Measurements from ENCODE around the gene KHDC4. TPM values are rescaled to one million over a fixed set of nuclear protein-coding genes. Genes with fewer than 3 reads are reported as not detected.

KHDC4 gene
- total and polyA plus RNA-seq, 9 of the 15 experiments (the other 6 are each of a cell fraction or from before 2014, with no cell fraction given) = 12.1 to 185 (median 65.6) TPM

- TF ChIP-seq GTF3C2 (IDR thresholded peaks at IDR 0.05; ENCODE audit: borderline replicate concordance, extremely low read depth, insufficient read length) (no peak), ZNF592 (IDR thresholded peaks at IDR 0.05) (peak; percentile 9; the same call in 1 of the 2 replicates), ZNF12 (CRISPR knock-in tag; IDR thresholded peaks at IDR 0.05) (no peak), HES1 (IDR thresholded peaks at IDR 0.05; ENCODE audit: low read depth) (no peak), CCAR2 (IDR thresholded peaks at IDR 0.05; ENCODE audit: low read depth, low read length) (no peak), ZNF3 (CRISPR knock-in tag; IDR thresholded peaks at IDR 0.05) (no peak), GTF2F1 (IDR thresholded peaks at IDR 0.05; ENCODE audit: low read depth, low read length) (no peak), TCF15 (CRISPR knock-in tag; IDR thresholded peaks at IDR 0.05) (0 out of 2 replicates have a peak, but pooled peaks have one; percentile 40), ZFPM2 (CRISPR knock-in tag; IDR thresholded peaks at IDR 0.05) (no peak), LEF1 (IDR thresholded peaks at IDR 0.05) (no peak), TRIM25 (IDR thresholded peaks at IDR 0.05; ENCODE audit: borderline replicate concordance) (no peak), KAT2B (IDR thresholded peaks at IDR 0.05; ENCODE audit: low read depth, low read length) (no peak)
- TF ChIP-seq, protein P1, sequence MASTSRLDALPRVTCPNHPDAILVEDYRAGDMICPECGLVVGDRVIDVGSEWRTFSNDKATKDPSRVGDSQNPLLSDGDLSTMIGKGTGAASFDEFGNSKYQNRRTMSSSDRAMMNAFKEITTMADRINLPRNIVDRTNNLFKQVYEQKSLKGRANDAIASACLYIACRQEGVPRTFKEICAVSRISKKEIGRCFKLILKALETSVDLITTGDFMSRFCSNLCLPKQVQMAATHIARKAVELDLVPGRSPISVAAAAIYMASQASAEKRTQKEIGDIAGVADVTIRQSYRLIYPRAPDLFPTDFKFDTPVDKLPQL (IDR thresholded peaks at IDR 0.05; ENCODE audit: extremely low read depth, insufficient read length) = no peak
- TF ChIP-seq, protein P2, sequence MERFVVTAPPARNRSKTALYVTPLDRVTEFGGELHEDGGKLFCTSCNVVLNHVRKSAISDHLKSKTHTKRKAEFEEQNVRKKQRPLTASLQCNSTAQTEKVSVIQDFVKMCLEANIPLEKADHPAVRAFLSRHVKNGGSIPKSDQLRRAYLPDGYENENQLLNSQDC (CRISPR knock-in tag; IDR thresholded peaks at IDR 0.05) = no peak
- TF ChIP-seq, protein P3, sequence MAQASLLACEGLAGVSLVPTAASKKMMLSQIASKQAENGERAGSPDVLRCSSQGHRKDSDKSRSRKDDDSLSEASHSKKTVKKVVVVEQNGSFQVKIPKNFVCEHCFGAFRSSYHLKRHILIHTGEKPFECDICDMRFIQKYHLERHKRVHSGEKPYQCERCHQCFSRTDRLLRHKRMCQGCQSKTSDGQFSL (CRISPR knock-in tag; IDR thresholded peaks at IDR 0.05) = no peak
- TF ChIP-seq, protein P3 (tag; IDR thresholded peaks at IDR 0.05) = no peak
Measured at GRCh38 chr1:155978973-155979429, 44.8 kb upstream of the KHDC4 start (continued).

Measured in K562 (cell line).